PC-9 (cell line): ENCODE measurements around the gene ACBD4. TPM values are rescaled to one million over a fixed set of nuclear protein-coding genes. Genes with fewer than 3 reads are reported as not detected.

Experiments used
- BruUV-seq: library from RNA; stranded (reverse); fragments of 400-500 nt; replicated peaks from 2 replicates; lab custom pipeline; 2021; lab: Mats Ljungman, UMichigan
- CTCF ChIA-PET: fragments of 300-600 bp; sonication (Branson Sonifier 250); formaldehyde crosslinking; loops from one replicate; lab custom pipeline; 2022; ENCODE audit warnings: antibody characterized with exemption; lab: Charles Lee
- POLR2A ChIA-PET: fragments of 300-600 bp; sonication (Branson Sonifier 250); formaldehyde crosslinking; loops from one replicate; lab custom pipeline; 2022; ENCODE audit warnings: antibody characterized with exemption; ENCODE audit not compliant: unreplicated experiment; lab: Charles Lee
- DNase-seq, 2 experiments: peaks; one replicate each; pipeline versions ENCODE4 v3.0.0 to v3.0.0-alpha.2; 2015 to 2022; ENCODE audit warnings: mixed read lengths in 1 of 2
- H2AFZ ChIP-seq: fragments of 200-600 bp; sonication (generic); 2 replicates; pipeline ENCODE4 v1.8.1; 2017; ENCODE audit warnings: antibody characterized with exemption
- H3F3A ChIP-seq: fragments of 200-600 bp; sonication (generic); 2 replicates; pipeline ENCODE4 v1.8.1; 2017; ENCODE audit warnings: antibody characterized with exemption, mild to moderate bottlenecking, low read depth; ENCODE audit not compliant: insufficient read depth
- H3K27ac ChIP-seq: fragments of 200-600 bp; sonication (generic); 2 replicates; pipeline ENCODE4 v1.6.1; 2016; ENCODE audit warnings: mixed run types
- H3K27me3 ChIP-seq: fragments of 200-600 bp; sonication (generic); 2 replicates; pipeline ENCODE4 v1.6.1; 2016; ENCODE audit warnings: low read depth, mixed run types; ENCODE audit not compliant: insufficient read depth
- H3K36me3 ChIP-seq: fragments of 200-600 bp; sonication (generic); 2 replicates; pipeline ENCODE4 v1.6.1; 2016; ENCODE audit warnings: low read depth, mixed run types
- H3K4me1 ChIP-seq: fragments of 200-600 bp; sonication (generic); replicated peaks from 2 replicates; pipeline ENCODE4 v1.6.1; 2016; ENCODE audit warnings: mixed run types; ENCODE audit not compliant: insufficient read depth
- H3K4me2 ChIP-seq: fragments of 200-600 bp; sonication (generic); 2 replicates; pipeline ENCODE4 v1.6.1; 2017; ENCODE audit warnings: mixed run types
- H3K4me3 ChIP-seq: fragments of 200-600 bp; sonication (generic); 2 replicates; pipeline ENCODE4 v1.6.1; 2016; ENCODE audit warnings: mixed run types
- H3K79me2 ChIP-seq: fragments of 200-600 bp; sonication (generic); 2 replicates; pipeline ENCODE4 v1.6.1; 2017; ENCODE audit warnings: low read depth, mixed run types
- H3K9me2 ChIP-seq: fragments of 200-600 bp; sonication (generic); 2 replicates; pipeline ENCODE4 v1.8.1; 2017; ENCODE audit warnings: mild to moderate bottlenecking; ENCODE audit not compliant: insufficient read depth
- H3K9me3 ChIP-seq: fragments of 200-600 bp; sonication (generic); 2 replicates; pipeline ENCODE4 v1.8.1; 2016; ENCODE audit warnings: low read depth; ENCODE audit not compliant: insufficient read depth
- H4K20me1 ChIP-seq: fragments of 200-600 bp; sonication (generic); 2 replicates; pipeline ENCODE4 v1.8.1; 2017; ENCODE audit not compliant: insufficient read depth
- CTCF ChIP-seq: fragments of 200-600 bp; sonication (generic); conservative IDR thresholded peaks from 2 replicates; pipeline ENCODE4 v1.6.1; 2017; ENCODE audit warnings: mixed run types, antibody characterized with exemption, mild to moderate bottlenecking, moderate library complexity
- EZH2 ChIP-seq: fragments of 200-600 bp; sonication (generic); IDR thresholded peaks from 2 replicates; pipeline ENCODE4 v1.8.0; 2017; ENCODE audit warnings: antibody characterized with exemption, low read depth
- intact Hi-C: fragments of 100-400 bp; cut with micrococcal nuclease; formaldehyde crosslinking; loops from one replicate; pipeline ENCODE4 v1.10.0; 2022; ENCODE audit not compliant: unreplicated experiment
- total RNA-seq: library from RNA; stranded (reverse); gene quantifications from 2 replicates; pipeline ENCODE4 v1.2.3, GENCODE V29; 2021

ACBD4 gene
- total RNA-seq, 1 experiment from 2014 or later: 14.6 TPM

DNA sequence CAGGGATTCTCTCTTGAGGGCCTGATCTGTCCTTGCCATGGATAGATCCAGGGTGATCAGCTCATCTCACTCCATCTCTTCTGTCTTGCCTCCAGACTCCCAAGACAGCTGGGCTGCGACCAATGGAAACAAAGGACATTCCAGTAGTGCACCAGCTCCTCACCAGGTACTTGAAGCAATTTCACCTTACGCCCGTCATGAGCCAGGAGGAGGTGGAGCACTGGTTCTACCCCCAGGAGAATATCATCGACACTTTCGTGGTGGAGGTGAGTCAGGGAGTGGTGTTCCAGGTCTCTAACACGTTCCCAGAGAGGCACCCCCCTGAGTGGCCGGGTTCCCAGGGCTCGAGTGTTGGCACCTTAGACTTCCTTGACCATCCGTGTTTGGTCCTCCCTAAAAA lies 32.6 kb upstream of the ACBD4 start:
- Histone ChIP-seq H3K9me2 (no peaks in the 10 kb centered on the region), H3K4me1 (no peaks in the 10 kb centered on the region), H3K36me3 (peaks cover 16% of the 10 kb centered on the region), H3F3A (peaks cover 27% of the 10 kb centered on the region; the same call in 1 of the 2 replicates), H2AFZ (no peak overlapping the region), H3K4me2 (no peak overlapping the region), H3K79me2 (no peaks in the 10 kb centered on the region), H3K27me3 (no peaks in the 10 kb centered on the region), H4K20me1 (no peaks in the 10 kb centered on the region; the same call in none of the 2 replicates), H3K27ac (no peak overlapping the region), H3K4me3 (no peak overlapping the region), H3K9me3 (no peaks in the 10 kb centered on the region)
- CTCF ChIA-PET: interaction anchor here (1.0 kb wide), 1 partner anchor 33 kb away, joined by 5 read pairs; the partner anchor contains the start of gene ACBD4
- TF ChIP-seq EZH2: no peak
- no peak for TF ChIP-seq CTCF
- intact Hi-C loops: loop anchor here (1.0 kb wide), 1 partner anchor 21 kb away; no protein-coding TSS in a partner anchor
- BruUV-seq: no TSS peak
- POLR2A ChIA-PET: no interaction called here
- no peak for DNase-seq

DNA sequence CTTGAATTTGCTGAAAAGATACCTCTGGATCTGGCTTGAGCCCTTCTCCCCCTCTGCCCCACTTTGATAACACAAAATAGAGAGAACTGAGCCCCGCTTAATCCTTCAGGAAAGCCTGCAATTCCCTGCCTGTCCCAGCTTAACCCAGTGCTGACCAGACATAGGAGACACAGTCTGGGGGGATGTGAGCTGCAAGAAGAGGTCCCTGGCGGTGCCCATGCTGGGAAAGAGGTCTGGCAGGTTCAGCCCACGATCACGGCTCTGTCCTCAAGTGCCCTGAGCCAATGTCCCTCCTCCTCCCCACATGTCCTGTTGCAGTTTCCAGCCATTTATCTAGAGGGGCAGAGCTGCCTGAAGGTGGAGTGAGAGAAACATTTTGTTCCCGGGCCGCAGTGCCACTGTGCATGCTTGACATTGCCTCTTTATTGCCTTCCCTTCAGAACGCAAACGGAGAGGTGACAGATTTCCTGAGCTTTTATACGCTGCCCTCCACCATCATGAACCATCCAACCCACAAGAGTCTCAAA lies 32.2 kb upstream of the ACBD4 start:
- TF ChIP-seq EZH2: no peak
- no peak for TF ChIP-seq CTCF
- Histone ChIP-seq H4K20me1 (no peaks in the 10 kb centered on the region; the same call in none of the 2 replicates), H3K79me2 (no peaks in the 10 kb centered on the region), H2AFZ (no peak overlapping the region), H3K27me3 (no peaks in the 10 kb centered on the region), H3K4me1 (no peaks in the 10 kb centered on the region), H3K27ac (no peak overlapping the region), H3K4me2 (no peak overlapping the region), H3K9me2 (no peaks in the 10 kb centered on the region), H3K4me3 (no peak overlapping the region), H3K36me3 (peaks cover 16% of the 10 kb centered on the region), H3F3A (peaks cover 24% of the 10 kb centered on the region), H3K9me3 (no peaks in the 10 kb centered on the region)
- intact Hi-C loops: no loop called here
- BruUV-seq: no TSS peak
- no peak for DNase-seq
- ChIA-PET CTCF (no interaction called here), POLR2A (no interaction called here)

DNA sequence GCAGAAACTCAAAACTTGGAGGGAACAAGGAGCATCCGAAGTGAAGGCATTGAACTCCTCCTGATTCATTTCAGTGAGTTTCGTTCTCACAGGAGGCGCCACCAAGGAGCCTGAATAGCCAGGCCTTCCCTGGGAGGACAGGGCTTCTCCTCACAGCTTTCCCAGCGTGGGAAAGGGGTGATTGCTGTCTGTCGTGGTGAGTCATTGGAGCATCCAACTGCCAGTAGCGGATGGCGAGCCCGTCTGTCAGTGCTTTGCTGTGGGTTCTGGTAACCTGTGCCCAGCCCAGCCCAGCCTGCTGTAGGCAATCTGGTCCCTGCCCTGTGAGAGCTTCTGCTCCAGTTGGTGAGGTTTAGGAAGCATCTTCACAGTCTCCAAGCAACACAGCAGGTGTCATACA lies 31.5 kb upstream of the ACBD4 start:
- Histone ChIP-seq H3K79me2 (no peaks in the 10 kb centered on the region), H3K4me2 (no peak overlapping the region), H3K9me2 (no peaks in the 10 kb centered on the region), H3K27me3 (no peaks in the 10 kb centered on the region), H4K20me1 (no peaks in the 10 kb centered on the region; the same call in 1 of the 2 replicates), H3K36me3 (peaks cover 16% of the 10 kb centered on the region), H3K27ac (no peak overlapping the region), H2AFZ (no peak overlapping the region), H3K4me3 (no peak overlapping the region), H3K9me3 (no peaks in the 10 kb centered on the region), H3F3A (peaks cover 22% of the 10 kb centered on the region), H3K4me1 (no peaks in the 10 kb centered on the region)
- intact Hi-C loops: no loop called here
- ChIA-PET CTCF (no interaction called here), POLR2A (no interaction called here)
- BruUV-seq: no TSS peak
- DNase-seq: no peak
- TF ChIP-seq CTCF: no peak
- no peak for TF ChIP-seq EZH2
